NCI-H748 treated with DMSO at 0.1 percent for 48 hours (cell line): ENCODE measurements around the gene TBPL1.
"Not testable (repeated sequence)": the region's sequence is repeated elsewhere in the genome, so short reads cannot be mapped to it uniquely, and the experiment has no call there.

Experiments used
- DNase-seq: peaks from one replicate; lab custom pipeline; 2025; lab: John Stamatoyannopoulos, UW

The TBPL1 gene

GRCh38 chr6:133952815-133953633 is at the start of gene TBPL1:
TBPL1 (plus strand) TSS chr6:133953224; CDS start chr6:133980126, 26,902 bp downstream.
- peak; percentile 93 for DNase-seq

GRCh38 chr6:133903855-133904254 is 49.2 kb upstream of the TBPL1 start:
- DNase-seq = no peak

DNA sequence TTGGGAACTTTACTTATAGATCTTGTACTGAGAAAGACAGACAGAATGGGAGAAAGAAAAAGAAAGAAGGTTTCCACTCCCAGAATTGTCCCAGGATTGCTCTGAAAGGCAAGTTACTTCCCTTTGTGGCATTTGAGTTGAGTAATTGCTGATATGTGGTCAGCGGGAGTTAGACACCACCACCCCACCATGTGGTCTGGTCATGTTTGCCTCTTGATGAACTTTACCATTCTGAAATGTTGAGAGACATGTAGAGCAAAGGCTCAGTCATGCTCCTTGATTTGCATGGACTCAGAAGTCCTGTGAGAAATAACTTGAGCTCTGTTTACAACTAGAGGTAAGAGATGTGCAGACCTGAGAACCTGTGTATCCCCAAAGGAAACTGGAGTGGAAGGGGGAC is 47.0 kb upstream of the TBPL1 start:
- DNase-seq = no peak

DNA sequence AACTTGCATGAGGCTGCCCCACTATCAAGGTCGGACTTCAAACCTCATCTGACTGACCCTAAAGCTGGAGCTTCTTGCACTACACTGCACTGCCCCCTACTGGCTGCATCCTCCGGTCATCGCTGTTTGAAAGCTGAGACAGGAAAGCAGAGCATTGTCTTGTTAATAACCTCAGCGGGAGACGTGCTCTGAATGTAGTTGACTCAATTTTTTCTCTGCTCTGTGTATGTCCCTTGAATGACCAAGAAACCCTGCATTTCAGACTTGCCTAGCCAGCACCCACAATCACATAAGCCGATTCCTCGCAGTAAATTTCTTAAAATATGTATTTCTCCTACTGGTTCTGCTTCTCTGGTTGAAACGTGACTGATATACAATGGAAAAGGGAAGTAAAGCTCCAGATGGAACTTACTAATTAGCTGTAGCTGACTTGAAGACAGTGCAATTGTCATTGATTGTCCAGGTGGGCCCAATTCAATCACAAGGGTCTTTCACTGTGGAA is 36.3 kb upstream of the TBPL1 start:
- DNase-seq = peak; percentile 95

DNA sequence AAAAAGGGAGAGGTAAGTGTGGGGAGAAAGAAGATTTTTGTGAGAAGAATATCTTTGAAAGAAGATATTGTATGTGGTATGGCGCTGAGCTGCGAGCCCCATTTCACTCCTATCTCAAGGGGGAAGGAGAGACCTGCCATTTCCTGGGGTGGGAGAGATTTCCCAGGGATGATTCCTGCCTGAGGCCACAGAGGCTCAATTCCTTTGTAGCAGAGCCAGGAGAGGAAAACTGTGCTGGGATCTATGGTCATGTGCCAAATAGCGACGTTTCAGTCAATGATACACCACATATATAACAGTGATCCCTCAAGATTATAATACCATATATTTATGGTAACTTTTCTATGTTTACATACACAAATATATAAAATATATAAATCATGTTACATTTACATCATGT is 35.2 kb upstream of the TBPL1 start:
- no peak for DNase-seq

DNA sequence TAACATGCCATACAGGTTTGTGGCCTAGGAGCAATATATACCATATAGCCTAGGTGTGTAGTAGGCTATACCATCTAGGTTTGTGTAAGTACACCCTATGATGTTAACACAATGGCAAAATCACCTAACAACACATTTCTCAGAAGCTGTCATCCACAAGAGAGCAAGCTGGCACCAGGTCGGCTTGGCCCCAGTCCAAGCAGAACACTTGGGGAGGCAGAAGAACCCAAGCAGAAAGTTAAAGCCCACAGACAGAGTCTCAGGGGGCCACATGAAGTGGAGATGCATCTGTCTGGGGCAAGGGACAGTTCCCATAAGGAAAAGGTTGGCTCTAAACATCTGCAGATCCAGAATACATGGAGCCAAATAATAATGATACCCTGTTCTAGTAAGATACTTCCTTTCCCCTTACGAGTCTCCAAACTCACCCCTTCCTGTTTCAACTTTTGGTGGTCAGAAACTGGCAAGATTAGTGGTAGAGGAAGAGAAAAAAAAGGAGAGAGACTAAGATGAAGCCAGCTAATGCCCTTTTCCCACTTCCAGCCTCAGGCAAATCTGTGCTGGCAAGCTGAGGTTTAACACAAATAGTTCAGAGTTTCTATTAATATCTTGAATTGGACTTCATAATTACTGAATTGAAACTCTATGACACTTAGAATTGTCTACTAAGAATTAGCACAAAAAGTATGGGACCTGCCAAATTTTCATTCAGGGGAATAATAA is 34.7 kb upstream of the TBPL1 start:
- no peak for DNase-seq

DNA sequence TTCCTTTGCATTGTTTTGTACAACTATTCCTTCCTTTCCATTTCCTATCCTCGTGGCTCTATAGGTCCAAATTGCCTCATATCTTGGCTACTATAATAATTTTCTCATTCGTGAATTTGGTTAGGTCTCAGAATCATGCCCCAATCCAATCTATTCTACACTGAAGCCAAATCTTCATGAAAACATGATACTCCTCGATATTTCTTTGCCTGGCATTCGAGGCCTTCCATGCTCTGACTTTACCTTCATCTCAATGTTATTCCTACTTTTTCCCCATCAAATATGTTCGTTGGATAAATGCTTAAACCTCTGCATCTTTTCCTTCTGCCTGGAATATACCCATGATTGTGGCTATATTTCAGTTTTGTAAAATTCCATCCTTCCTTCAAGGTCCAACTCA is 33.7 kb upstream of the TBPL1 start:
- no peak for DNase-seq

DNA sequence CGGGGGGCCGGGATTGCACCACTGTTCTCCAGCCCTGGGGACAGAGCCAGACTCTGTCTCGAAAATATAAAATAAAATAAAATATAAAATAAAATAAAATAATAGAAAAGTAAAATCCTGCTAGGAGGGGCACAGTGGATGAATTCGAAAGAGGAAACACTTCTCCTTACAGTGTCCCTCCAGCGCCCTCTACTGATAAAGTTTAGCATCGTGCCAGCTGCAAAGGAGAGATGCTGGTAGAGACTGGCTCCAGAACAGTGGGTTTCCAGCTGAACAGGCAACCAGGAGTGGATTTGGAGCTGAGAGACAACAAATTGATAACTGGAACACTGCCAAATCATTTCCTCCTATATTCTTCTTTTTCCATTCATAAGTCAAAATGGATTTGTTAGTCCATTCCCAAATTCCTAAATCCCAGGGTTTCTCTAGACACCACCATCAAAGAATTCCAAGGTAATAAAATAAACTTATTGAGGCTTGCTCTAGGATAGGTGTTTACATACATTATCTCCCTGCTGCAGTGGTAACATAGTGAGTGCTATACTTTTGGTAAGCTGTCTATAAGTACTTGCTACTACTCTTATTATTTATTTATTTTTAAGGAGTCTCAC is 31.7 kb upstream of the TBPL1 start:
- DNase-seq = peak; percentile 67

DNA sequence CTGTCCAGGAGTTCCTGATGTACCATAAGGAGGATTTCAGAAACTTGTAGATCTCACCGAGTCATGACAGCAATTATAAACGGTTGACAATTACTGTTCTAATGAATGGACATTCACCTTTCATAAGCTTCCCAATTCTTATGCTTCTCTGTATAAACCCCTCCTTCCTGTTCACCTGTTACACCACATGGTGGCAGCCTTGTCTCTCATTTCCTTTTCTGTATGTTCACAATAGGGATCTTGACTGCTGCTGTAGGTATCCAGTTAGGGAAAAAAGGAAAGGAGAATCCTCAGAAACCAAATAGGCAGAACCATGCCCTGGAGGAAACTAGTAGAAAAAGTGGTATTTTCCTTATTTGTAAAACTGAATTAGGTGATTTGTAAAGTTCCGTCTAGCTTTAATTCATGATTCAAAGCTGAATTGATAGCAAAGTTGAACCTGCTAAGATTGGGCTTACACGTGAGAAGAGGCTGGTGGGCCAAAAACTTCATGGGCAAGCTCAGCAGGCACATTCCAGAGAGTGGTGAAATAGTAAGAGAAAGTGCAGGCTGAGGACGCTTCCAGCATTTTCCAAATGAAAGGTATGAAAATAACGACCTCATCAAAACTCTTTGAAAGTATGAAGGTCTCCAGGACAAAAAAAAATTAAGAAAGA is 29.0 kb upstream of the TBPL1 start:
- DNase-seq = peak; percentile 86

DNA sequence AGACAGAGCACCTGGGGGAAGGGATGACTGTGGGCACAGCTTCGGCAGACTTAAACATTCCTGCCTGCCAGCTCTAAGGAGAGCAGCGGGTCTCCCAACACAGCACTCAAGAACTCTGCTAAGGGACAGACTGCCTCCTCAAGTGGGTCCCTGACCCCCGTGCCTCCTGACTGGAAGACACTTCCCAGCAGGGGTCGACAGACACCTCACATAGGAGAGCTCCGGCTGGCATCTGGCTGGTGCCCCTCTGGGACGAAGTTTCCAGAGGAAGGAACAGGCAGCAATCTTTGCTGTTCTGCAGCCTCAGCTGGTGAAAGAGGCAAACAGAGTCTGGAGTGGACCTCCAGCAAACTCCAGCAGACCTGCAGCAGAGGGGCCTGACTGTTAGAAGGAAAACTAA is 21.8 kb upstream of the TBPL1 start:
- DNase-seq = not testable (repeated sequence)

- not testable (repeated sequence) for DNase-seq
Measured at GRCh38 chr6:133936352-133936751, 16.7 kb upstream of the TBPL1 start.

- no peak for DNase-seq
Measured at GRCh38 chr6:133937909-133938308, 15.1 kb upstream of the TBPL1 start.

GRCh38 chr6:133938533-133938932 is 14.5 kb upstream of the TBPL1 start:
- no peak for DNase-seq

DNA sequence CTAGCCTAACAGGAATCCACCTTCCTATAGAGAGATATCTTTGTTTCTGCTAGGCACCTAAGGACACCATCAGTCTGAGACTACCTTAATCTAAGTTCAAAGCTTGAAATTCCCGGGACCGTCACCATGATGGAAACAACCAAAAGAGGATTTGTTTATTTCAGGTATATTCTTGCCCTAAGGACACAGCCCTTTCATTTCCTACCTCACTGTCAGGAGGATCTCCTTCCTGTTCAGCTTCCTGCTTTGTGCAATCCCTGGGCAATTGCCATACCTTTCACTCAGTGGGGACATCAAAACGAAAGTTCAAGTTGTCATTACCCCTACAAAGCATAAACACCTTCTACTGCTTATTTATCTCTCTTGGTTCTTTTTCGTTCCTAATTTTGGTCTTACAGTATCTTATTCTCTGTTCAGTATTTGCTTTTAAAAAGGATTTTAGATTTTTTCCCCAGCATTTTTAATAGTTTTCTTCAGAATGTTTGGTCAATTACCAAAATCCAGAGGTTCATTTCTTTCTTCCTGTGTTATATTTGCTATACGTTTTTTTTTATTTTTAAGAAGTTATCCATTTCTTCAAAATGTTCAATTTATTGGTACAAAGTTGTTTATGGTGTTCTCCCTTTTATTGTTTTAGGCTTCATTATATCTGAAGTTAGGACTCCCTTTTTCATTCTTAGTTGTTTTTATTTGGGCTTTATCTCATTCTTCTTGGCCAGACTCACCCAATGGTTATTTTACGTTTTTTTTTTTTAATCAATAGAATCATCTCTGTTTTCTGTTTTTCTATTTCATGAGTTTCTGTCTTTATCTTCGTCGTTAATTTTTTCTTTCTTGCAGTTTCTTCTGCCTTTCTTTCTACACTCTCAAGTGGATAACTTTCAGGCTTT is 13.0 kb upstream of the TBPL1 start:
- DNase-seq = no peak

- no peak for DNase-seq
Measured at GRCh38 chr6:133945158-133945557, 7.9 kb upstream of the TBPL1 start.

DNA sequence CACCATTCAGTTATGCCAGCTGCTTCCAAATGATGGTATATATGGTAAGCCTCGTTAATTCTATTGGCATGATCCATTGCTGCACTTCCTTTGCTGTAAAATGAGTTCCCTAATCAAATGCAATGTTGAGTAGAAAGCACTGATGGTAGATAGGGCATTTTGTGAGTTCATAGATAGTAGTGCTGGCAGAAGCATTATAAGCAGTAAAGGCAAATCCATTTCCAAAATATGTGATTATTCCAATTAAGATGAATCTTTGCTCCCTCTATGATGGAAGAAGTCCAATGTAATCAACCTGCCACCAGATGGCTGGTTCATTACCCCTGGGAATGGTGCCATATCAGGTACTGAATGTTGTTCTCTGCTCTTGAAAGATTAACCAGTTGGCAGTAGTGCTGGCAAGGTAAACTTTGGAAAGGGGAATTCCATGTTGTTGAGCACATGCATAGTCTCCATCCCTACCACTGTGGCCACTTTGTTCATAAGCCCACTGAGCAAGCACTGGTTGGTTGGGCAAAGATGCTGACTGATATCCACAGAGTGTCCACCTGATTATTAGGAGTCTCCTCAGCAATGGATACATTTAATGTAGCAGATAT is 5.6 kb upstream of the TBPL1 start:
- DNase-seq = no peak

GRCh38 chr6:133948472-133948871 is 4.6 kb upstream of the TBPL1 start:
- DNase-seq = no peak

- DNase-seq = no peak
Measured at GRCh38 chr6:133951227-133951626, 1.8 kb upstream of the TBPL1 start.

DNA sequence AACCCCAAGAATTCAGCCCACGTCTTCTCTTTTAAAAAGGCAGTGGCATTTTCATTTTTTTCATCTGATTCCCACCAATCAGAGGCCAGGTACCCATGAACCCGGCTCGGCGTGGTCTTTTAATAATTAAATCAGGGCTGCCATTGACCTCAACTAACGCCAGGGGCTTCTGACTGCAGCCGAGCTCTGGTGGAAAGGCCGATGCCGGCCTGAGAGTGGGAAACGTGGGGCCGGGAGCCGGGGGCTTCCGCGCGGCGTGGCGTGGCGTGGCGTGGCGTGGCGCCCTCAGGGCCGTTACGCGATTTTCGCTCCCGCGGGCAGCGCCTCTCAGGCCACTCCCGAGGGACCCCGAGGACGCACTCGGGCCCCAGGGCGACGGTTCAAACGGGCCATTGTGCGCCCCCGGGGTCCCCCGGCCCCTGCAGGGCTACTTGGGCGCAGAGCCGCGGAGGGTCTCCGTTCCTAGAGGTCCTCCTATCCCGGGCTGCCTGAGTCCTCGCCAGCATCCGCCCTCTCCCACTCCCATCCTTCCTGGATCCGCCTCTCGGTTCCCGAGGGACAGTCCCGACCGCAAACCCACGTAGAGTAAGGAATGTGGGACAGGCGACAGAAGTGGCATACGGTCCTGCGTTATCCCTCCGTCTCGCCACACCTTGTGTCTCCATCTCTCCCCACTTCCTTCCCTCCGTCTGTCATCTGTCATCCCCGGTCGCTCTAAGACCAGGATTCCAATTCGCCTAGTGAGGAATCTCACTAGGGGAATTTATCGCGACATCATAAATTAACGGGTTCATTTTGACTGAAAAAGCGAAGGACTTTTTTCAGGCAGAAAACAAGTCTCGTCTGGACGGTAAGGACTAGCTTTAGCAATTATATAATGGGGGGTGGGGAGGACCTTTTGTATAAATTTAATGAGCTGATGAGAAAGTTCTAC is 876 bp upstream of the TBPL1 start:
- DNase-seq = peak; percentile 54
